Ascending aorta (tissue), 2 donors: ENCODE measurements around the gene RFX3. TPM values are rescaled to one million over a fixed set of nuclear protein-coding genes. Genes with fewer than 3 reads are reported as not detected.

Source experiments
- DNase-seq, 2 donors: peaks; one replicate each; pipeline ENCODE4 v3.0.0-alpha.2; 2019; ENCODE audit warnings: low spot score in 2 of 2
- H3K27ac ChIP-seq, 2 donors: fragments of 200-600 bp; sonication (generic); one replicate each; pipeline ENCODE4 v1.5.1; 2016 to 2017; ENCODE audit warnings: mild to moderate bottlenecking in 1 of 2
- H3K27me3 ChIP-seq: fragments of 200-600 bp; sonication (generic); one replicate; pipeline ENCODE4 v1.5.1; 2017
- H3K36me3 ChIP-seq, 2 donors: fragments of 200-600 bp; sonication (generic); one replicate each; pipeline ENCODE4 v1.5.1; 2016
- H3K4me1 ChIP-seq, 2 donors: fragments of 200-600 bp; sonication (generic); one replicate each; pipeline ENCODE4 v1.5.1; 2016 to 2017; ENCODE audit warnings: mild to moderate bottlenecking in 1 of 2
- H3K4me3 ChIP-seq, 2 donors: fragments of 200-600 bp; sonication (generic); one replicate each; pipeline ENCODE4 v1.5.1; 2016 to 2017; ENCODE audit warnings: mild to moderate bottlenecking in 1 of 2
- H3K9me3 ChIP-seq, 2 donors: fragments of 200-600 bp; sonication (generic); one replicate each; pipeline ENCODE4 v1.5.1; 2016
- intact Hi-C: fragments of 100-400 bp; cut with DNase I; formaldehyde crosslinking; loops from one replicate; pipeline ENCODE4 v1.15.1; 2023
- total RNA-seq: library from RNA; depleted of rRNA; stranded (reverse); fragments of >200 nt; gene quantifications from one replicate; pipeline ENCODE4 v1.1.0, GENCODE V29; 2016
- TF ChIP-seq, protein P1 (sequence below), 3 experiments: fragments of 200-600 bp in 2 of 3; fragments of 450-650 bp in 1 of 3; sonication (generic) in 2 of 3; IDR thresholded peaks; one replicate each; pipeline ENCODE4 v1.5.1; 2016 to 2019; ENCODE audit warnings: antibody characterized with exemption in 3 of 3, mild to moderate bottlenecking in 1 of 3, moderate library complexity in 1 of 3

Gene RFX3
- total RNA-seq, 1 donor from 2014 or later: 4.0 TPM

DNA sequence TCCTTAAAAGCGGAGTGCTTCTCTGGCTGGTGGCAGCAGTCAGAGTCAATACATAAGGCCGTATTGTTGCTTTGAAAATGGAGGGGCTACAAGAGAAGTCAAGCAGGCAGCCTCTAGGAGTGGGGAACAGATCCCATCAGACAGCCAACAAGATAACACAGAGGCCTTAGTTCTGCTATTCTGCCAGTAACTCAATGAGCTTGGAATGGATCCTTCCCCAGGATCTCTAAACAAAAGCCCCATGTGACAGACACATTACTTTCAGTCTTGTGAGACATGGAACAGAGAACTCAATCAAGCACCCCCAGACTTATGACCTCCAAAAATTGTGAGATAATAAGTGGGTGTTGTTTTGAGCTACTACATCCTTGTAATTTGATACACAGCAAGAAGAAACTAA, 158.6 kb downstream of the RFX3 start:
- intact Hi-C loops: no loop called here
- H3K4me1 ChIP-seq: no peaks in the 10 kb centered on the region
- TF ChIP-seq, protein P1, sequence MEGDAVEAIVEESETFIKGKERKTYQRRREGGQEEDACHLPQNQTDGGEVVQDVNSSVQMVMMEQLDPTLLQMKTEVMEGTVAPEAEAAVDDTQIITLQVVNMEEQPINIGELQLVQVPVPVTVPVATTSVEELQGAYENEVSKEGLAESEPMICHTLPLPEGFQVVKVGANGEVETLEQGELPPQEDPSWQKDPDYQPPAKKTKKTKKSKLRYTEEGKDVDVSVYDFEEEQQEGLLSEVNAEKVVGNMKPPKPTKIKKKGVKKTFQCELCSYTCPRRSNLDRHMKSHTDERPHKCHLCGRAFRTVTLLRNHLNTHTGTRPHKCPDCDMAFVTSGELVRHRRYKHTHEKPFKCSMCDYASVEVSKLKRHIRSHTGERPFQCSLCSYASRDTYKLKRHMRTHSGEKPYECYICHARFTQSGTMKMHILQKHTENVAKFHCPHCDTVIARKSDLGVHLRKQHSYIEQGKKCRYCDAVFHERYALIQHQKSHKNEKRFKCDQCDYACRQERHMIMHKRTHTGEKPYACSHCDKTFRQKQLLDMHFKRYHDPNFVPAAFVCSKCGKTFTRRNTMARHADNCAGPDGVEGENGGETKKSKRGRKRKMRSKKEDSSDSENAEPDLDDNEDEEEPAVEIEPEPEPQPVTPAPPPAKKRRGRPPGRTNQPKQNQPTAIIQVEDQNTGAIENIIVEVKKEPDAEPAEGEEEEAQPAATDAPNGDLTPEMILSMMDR (IDR thresholded peaks at IDR 0.05): no peak
- H3K27me3 ChIP-seq: no peaks in the 10 kb centered on the region
- no peak overlapping the region for H3K4me3 ChIP-seq
- H3K36me3 ChIP-seq: no peaks in the 10 kb centered on the region
- H3K27ac ChIP-seq: no peak overlapping the region
- H3K9me3 ChIP-seq: no peaks in the 10 kb centered on the region
- no peak for DNase-seq

DNA sequence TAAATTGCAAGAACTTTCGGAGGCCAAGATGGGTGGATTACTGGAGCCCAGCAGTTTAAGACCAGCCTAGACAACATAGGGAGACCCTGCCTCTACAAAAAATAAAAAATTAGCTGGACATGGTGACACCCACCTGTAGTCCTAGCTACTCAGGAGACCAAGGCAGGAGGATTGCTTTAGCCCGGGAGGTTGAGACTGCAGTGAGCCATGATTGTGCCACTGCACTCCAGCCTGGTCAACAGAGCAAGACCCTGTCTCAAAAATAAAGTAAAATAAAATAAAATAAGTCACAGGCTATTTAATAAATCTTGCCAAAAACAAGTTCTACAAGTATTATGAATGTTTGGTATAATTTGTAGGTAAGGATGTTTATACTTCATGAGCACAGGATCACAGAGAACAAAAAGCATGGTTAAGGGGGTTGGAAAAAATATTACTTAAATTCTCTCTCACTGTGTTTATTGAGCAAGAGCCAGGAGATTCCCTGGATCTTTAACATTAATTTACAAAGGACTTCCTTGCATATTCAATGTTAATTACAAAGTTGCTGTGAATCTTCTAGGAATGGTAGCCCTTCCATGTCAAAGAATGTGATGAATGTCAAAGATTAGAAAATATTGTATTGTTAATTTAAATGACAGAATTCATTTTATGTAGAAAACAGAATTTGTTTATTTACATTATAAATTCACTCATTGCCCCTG, 164.0 kb downstream of the RFX3 start:
- Histone ChIP-seq H3K9me3 (no peaks in the 10 kb centered on the region), H3K27me3 (no peaks in the 10 kb centered on the region), H3K36me3 (no peaks in the 10 kb centered on the region), H3K27ac (no peak overlapping the region), H3K4me3 (no peak overlapping the region), H3K4me1 (no peaks in the 10 kb centered on the region)
- intact Hi-C loops: no loop called here
- DNase-seq: no peak
- TF ChIP-seq, protein P1 (IDR thresholded peaks at IDR 0.05): no peak

DNA sequence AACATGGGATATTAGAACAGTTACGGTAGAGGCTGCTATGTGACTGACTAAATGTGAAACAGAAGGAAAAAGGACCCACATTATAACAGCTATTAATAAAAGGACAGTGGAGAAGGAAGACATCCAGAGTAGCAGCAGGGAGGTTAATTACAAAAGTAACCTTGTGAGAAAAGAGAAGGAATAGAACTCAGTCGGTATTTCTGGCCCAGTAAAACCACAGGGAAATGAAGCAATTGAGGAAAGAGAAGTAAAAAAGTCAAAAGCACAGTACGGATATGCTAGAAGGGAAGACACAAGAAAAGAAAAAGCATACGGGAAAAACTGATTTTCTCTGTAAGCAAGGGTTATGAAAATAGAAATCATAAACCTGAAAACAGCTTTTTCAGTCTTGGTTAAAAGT, 164.7 kb downstream of the RFX3 start:
- TF ChIP-seq, protein P1 (IDR thresholded peaks at IDR 0.05): no peak
- Histone ChIP-seq H3K4me1 (no peaks in the 10 kb centered on the region), H3K27ac (no peak overlapping the region), H3K9me3 (no peaks in the 10 kb centered on the region), H3K4me3 (no peak overlapping the region), H3K36me3 (no peaks in the 10 kb centered on the region), H3K27me3 (no peaks in the 10 kb centered on the region)
- intact Hi-C loops: no loop called here
- DNase-seq: no peak

DNA sequence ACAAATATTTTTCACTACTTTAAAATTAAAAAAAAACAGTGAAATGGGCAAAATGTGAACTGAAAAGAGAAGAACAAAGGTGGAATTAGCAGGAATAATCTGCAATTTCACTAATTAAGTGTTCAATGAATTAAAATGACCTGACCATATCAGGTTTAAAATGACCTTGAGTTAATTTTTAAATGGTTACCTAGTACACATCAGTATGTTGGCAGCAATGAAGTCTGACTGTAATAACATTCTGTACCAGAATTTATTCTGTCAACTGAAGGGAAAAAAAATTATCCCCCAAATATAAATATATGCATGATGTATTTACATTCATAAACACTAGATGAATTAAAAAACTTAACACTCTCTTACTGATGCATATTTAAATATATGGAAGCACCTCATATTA, 165.6 kb downstream of the RFX3 start:
- H3K4me1 ChIP-seq: no peaks in the 10 kb centered on the region
- intact Hi-C loops: no loop called here
- H3K4me3 ChIP-seq: no peak overlapping the region
- H3K36me3 ChIP-seq: no peaks in the 10 kb centered on the region
- H3K9me3 ChIP-seq: no peaks in the 10 kb centered on the region
- no peak overlapping the region for H3K27ac ChIP-seq
- H3K27me3 ChIP-seq: no peaks in the 10 kb centered on the region
- DNase-seq: no peak
- TF ChIP-seq, protein P1 (IDR thresholded peaks at IDR 0.05): no peak

DNA sequence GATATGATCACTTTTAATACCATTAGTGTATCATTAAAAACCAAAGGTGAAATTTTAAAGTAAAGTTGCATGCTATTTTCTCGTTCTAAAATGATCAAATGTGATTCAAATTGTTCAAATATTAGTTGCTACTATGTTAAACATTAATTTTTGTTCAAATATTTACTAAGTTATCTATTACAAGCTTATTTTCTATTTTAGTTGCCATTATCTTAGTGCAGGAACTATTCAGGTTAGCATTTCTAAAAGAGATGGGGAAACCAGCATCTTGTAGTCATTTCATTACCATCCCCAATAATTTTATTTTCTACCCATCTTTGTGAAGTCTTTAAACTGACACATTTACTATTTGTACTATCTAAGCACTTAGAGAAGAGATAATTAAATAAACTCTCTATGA, 166.0 kb downstream of the RFX3 start:
- intact Hi-C loops: no loop called here
- TF ChIP-seq, protein P1 (IDR thresholded peaks at IDR 0.05): no peak
- DNase-seq: no peak

More for the DNA sequence above, 166.0 kb downstream of the RFX3 start:
- Histone ChIP-seq H3K27ac (no peak overlapping the region), H3K27me3 (no peaks in the 10 kb centered on the region), H3K4me1 (no peaks in the 10 kb centered on the region), H3K9me3 (no peaks in the 10 kb centered on the region), H3K36me3 (no peaks in the 10 kb centered on the region), H3K4me3 (no peak overlapping the region)
